ENCODE data around the gene LTA4H. TPM values are rescaled to one million over a fixed set of nuclear protein-coding genes. Genes with fewer than 3 reads are reported as not detected.

The LTA4H gene
- total RNA-seq, 1 donor from 2014 or later, result 266 TPM

DNA sequence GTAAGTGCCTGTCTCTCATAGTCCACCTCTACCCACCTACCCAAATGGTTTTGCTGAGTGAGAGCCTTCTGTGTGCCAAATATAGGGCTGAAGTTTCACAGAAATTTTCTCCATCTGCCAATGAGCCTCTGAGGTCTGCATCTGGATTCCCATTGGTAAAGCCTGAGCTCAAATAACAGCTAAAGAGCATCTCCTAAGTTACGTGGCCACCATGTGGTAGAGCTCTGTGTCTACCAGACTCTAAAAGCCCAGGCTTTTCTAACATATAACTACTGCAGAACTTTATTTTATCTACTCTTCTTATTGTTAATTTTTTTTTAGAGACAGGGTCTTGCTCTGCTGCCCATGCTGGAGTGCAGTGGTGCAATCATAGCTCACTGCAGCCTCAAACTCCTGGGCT is 76.3 kb downstream of the LTA4H start:
- H3K27me3 Mint-ChIP-seq (ENCODE audit: insufficient read depth, low read depth), result peaks cover 4% of the 10 kb centered on the region
- no peaks in the 10 kb centered on the region for H3K36me3 ChIP-seq
- H4K20me1 ChIP-seq (ENCODE audit: low read depth), result no peaks in the 10 kb centered on the region
- no peaks in the 10 kb centered on the region for H3K36me3 Mint-ChIP-seq
- no peak overlapping the region for H3K9ac ChIP-seq
- H3K4me3 ChIP-seq, result no peak overlapping the region
- no peak overlapping the region for H3K4me2 ChIP-seq
- TF ChIP-seq, protein P1, sequence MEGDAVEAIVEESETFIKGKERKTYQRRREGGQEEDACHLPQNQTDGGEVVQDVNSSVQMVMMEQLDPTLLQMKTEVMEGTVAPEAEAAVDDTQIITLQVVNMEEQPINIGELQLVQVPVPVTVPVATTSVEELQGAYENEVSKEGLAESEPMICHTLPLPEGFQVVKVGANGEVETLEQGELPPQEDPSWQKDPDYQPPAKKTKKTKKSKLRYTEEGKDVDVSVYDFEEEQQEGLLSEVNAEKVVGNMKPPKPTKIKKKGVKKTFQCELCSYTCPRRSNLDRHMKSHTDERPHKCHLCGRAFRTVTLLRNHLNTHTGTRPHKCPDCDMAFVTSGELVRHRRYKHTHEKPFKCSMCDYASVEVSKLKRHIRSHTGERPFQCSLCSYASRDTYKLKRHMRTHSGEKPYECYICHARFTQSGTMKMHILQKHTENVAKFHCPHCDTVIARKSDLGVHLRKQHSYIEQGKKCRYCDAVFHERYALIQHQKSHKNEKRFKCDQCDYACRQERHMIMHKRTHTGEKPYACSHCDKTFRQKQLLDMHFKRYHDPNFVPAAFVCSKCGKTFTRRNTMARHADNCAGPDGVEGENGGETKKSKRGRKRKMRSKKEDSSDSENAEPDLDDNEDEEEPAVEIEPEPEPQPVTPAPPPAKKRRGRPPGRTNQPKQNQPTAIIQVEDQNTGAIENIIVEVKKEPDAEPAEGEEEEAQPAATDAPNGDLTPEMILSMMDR (IDR thresholded peaks at IDR 0.05), result peak; percentile 40
- no peak for TF ChIP-seq EZH2 (IDR thresholded peaks at IDR 0.05)
- H3K27ac ChIP-seq, result no peak overlapping the region
- no peak overlapping the region for H2AFZ ChIP-seq (replicated peaks)
- H3K27me3 ChIP-seq, result no peaks in the 10 kb centered on the region
- H3K4me1 ChIP-seq, result peaks cover 28% of the 10 kb centered on the region
- no peaks in the 10 kb centered on the region for H3K79me2 ChIP-seq (ENCODE audit: low read depth)
- peaks cover 2% of the 10 kb centered on the region for H3K9me3 Mint-ChIP-seq
- peaks cover 19% of the 10 kb centered on the region for H3K4me1 Mint-ChIP-seq
- DNase-seq (ENCODE audit: low spot score), result peak; percentile 35
- peaks cover 31% of the 10 kb centered on the region for H3F3A ChIP-seq (ENCODE audit: low read depth)
- H3K9me3 ChIP-seq (ENCODE audit: low read depth), result no peaks in the 10 kb centered on the region
- no peak overlapping the region for H3K27ac Mint-ChIP-seq
- no peak overlapping the region for H3K4me3 Mint-ChIP-seq

DNA sequence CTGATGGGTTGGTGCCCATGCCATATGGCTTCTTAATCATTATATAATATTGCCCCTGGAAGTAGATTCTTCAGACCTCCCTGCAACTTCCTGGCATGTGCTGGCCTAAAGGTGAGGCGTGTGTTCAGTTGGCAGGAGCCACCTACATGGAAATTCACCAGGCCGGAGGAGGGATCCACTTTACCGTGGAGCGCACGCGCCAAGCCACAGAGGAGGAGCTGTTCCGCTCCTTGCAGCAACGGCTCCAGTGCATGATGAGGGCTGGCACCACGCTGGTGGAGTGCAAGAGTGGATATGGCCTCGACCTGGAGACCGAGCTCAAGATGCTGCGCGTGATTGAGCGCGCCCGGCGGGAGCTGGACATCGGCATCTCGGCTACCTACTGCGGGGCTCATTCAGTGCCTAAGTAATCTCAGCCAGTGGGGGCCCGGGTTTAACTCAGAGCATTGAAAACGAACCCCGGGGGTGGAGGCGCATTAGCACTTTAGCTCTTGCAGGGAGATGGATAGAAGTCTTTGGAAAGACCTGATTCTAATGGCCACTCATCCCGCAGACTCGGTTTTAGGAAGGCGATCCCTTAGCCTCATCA is 78.7 kb downstream of the LTA4H start:
- peaks cover 41% of the 10 kb centered on the region for H3K4me1 ChIP-seq
- DNase-seq (ENCODE audit: low spot score), result peak; percentile 81
- H3K79me2 ChIP-seq (ENCODE audit: low read depth), result no peaks in the 10 kb centered on the region
- no peaks in the 10 kb centered on the region for H3K36me3 ChIP-seq
- Mint-ChIP-seq H3K4me3 (no peak overlapping the region), H3K27ac (peak overlapping the region; percentile 76), H3K9me3 (peaks cover 2% of the 10 kb centered on the region), H3K4me1 (peaks cover 19% of the 10 kb centered on the region), H3K36me3 (no peaks in the 10 kb centered on the region), H3K27me3 (ENCODE audit: insufficient read depth, low read depth) (peaks cover 2% of the 10 kb centered on the region)
- H3K9me3 ChIP-seq (ENCODE audit: low read depth), result no peaks in the 10 kb centered on the region
- H3K9ac ChIP-seq, result no peak overlapping the region
- H4K20me1 ChIP-seq (ENCODE audit: low read depth), result no peaks in the 10 kb centered on the region
- no peaks in the 10 kb centered on the region for H3K27me3 ChIP-seq
- H3K27ac ChIP-seq, result peak overlapping the region; percentile 48
- H2AFZ ChIP-seq (replicated peaks), result no peak overlapping the region
- H3K4me2 ChIP-seq, result peak overlapping the region; percentile 6
- TF ChIP-seq EZH2 (IDR thresholded peaks at IDR 0.05) (no peak), EZH2phosphoT487 (IDR thresholded peaks at IDR 0.05) (no peak)
- TF ChIP-seq, protein P1 (IDR thresholded peaks at IDR 0.05), result no peak
- H3F3A ChIP-seq (ENCODE audit: low read depth), result peaks cover 34% of the 10 kb centered on the region
- no peak overlapping the region for H3K4me3 ChIP-seq

DNA sequence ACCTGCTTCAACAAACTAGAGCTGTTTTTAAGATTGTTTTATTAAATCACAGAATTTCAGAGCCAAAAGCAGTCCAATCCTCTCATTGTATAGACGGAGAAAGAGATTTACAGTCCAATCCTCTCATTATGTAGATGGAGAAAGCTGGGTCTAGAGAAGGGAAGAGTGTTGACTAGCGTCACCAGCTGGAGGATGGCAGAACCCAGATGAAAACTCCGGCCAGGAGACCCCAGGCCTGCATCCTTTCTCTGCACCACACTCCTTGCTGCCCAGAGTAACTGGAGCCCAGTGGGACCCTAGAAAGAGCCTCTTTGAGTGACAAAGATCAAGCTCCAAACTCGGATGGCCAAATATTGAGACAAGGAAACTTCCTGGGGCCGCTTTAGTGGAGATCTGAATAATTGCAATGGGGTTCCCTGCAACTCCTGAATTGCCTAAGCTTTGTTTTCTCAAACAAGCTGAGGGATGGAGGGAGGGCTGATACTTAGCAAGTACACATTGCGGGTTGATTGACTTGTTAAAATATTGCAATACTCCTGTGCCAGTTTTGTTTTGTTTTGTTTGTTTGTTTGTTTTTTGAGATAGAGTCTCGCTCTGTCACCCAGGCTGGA is 79.7 kb downstream of the LTA4H start:
- peaks cover 19% of the 10 kb centered on the region for H3K4me1 Mint-ChIP-seq
- H3K9me3 ChIP-seq (ENCODE audit: low read depth), result no peaks in the 10 kb centered on the region
- peaks cover 36% of the 10 kb centered on the region for H3F3A ChIP-seq (ENCODE audit: low read depth)
- H3K27ac ChIP-seq, result peak overlapping the region; percentile 26
- H3K36me3 ChIP-seq, result no peaks in the 10 kb centered on the region
- no peaks in the 10 kb centered on the region for H4K20me1 ChIP-seq (ENCODE audit: low read depth)
- no peak overlapping the region for H3K4me3 ChIP-seq
- peak overlapping the region; percentile 29 for H3K27ac Mint-ChIP-seq
- H2AFZ ChIP-seq (replicated peaks), result peak overlapping the region; percentile 74
- H3K4me2 ChIP-seq, result no peak overlapping the region
- peaks cover 43% of the 10 kb centered on the region for H3K4me1 ChIP-seq
- peaks cover 2% of the 10 kb centered on the region for H3K9me3 Mint-ChIP-seq
- no peak overlapping the region for H3K9ac ChIP-seq
- TF ChIP-seq, protein P1 (IDR thresholded peaks at IDR 0.05), result no peak
- TF ChIP-seq EZH2phosphoT487 (IDR thresholded peaks at IDR 0.05) (no peak), EZH2 (IDR thresholded peaks at IDR 0.05) (no peak)
- no peak overlapping the region for H3K4me3 Mint-ChIP-seq
- peaks cover 2% of the 10 kb centered on the region for H3K27me3 Mint-ChIP-seq (ENCODE audit: insufficient read depth, low read depth)
- no peaks in the 10 kb centered on the region for H3K27me3 ChIP-seq
- DNase-seq (ENCODE audit: low spot score), result peak; percentile 19
- H3K79me2 ChIP-seq (ENCODE audit: low read depth), result no peaks in the 10 kb centered on the region
- no peaks in the 10 kb centered on the region for H3K36me3 Mint-ChIP-seq
